Activated B cell treated with CpG ODN at 0.5 μM for 24 hours (primary cell): ENCODE measurements around the gene MMP20. TPM values are rescaled to one million over a fixed set of nuclear protein-coding genes. Genes with fewer than 3 reads are reported as not detected.
"Not testable (repeated sequence)": the region's sequence is repeated elsewhere in the genome, so short reads cannot be mapped to it uniquely, and the experiment has no call there.

Experiments used
- ATAC-seq: fragments of 200-7000 bp; cut with Tn5 transposase; one replicate; pipeline ENCODE4 v1.10.0; 2021; ENCODE audit warnings: low read depth, mild to moderate bottlenecking, moderate library complexity
- CTCF ChIA-PET: fragments of 350-600 bp; sonication (Branson Sonifier 250); formaldehyde crosslinking; loops from one replicate; lab custom pipeline; 2021; ENCODE audit warnings: antibody characterized with exemption; lab: Charles Lee
- POLR2A ChIA-PET: fragments of 350-600 bp; sonication (Branson Sonifier 250); formaldehyde crosslinking; loops from one replicate; lab custom pipeline; 2021; ENCODE audit warnings: antibody characterized with exemption; lab: Charles Lee
- DNase-seq: peaks from one replicate; pipeline ENCODE4 v3.0.0; 2022
- H3K27ac Mint-ChIP-seq: one replicate; pipeline ENCODE4 v1.8.0; 2020; ENCODE audit warnings: mixed read lengths
- H3K27me3 Mint-ChIP-seq: one replicate; pipeline ENCODE4 v1.8.0; 2021; ENCODE audit warnings: mixed read lengths
- H3K36me3 Mint-ChIP-seq: one replicate; pipeline ENCODE4 v1.8.0; 2021; ENCODE audit warnings: low read depth, mixed read lengths
- H3K4me1 Mint-ChIP-seq: one replicate; pipeline ENCODE4 v1.8.0; 2021; ENCODE audit warnings: mixed read lengths
- H3K4me3 Mint-ChIP-seq: one replicate; pipeline ENCODE4 v1.8.0; 2020; ENCODE audit warnings: mild to moderate bottlenecking, mixed read lengths
- H3K9me3 Mint-ChIP-seq: one replicate; pipeline ENCODE4 v1.8.0; 2020; ENCODE audit warnings: mixed read lengths
- intact Hi-C: fragments of 100-400 bp; cut with micrococcal nuclease; formaldehyde crosslinking; loops from one replicate; pipeline ENCODE4 v1.15.1; 2024
- total RNA-seq: library from RNA; stranded (reverse); gene quantifications from 2 replicates; pipeline ENCODE4 v1.2.3, GENCODE V29; 2022
- TF ChIP-seq, protein P1 (sequence below): fragments of 200-600 bp; IDR thresholded peaks from one replicate; pipeline ENCODE4 v1.8.0; 2022; ENCODE audit warnings: antibody characterized with exemption, mild to moderate bottlenecking

Gene MMP20
- total RNA-seq, 1 donor from 2014 or later = not detected

DNA sequence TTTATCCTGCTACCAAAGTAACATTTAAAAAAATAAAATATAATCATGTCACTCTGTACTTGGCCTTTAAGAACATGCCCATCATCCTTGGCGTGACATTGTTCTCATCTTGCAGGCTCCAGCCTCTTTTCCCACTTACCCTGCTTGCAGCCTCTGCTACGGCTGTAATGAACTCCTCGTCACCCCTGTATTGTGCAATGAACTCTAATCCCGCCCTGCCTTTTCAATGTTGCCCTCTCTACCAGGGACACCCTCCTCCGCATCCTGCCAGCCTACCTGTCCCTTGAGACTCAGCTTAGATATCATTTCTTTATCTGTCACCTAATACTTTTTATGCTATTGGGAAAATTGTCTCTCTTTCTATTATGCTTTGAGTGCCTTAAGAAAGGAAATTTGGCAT lies 12.6 kb upstream of the MMP20 start:
- DNase-seq = no peak
- ATAC-seq = no peak
- Mint-ChIP-seq H3K27me3 (peaks cover 11% of the 10 kb centered on the region), H3K27ac (no peak overlapping the region), H3K36me3 (no peaks in the 10 kb centered on the region), H3K4me1 (no peaks in the 10 kb centered on the region), H3K9me3 (no peaks in the 10 kb centered on the region), H3K4me3 (no peak overlapping the region)
- TF ChIP-seq, protein P1, sequence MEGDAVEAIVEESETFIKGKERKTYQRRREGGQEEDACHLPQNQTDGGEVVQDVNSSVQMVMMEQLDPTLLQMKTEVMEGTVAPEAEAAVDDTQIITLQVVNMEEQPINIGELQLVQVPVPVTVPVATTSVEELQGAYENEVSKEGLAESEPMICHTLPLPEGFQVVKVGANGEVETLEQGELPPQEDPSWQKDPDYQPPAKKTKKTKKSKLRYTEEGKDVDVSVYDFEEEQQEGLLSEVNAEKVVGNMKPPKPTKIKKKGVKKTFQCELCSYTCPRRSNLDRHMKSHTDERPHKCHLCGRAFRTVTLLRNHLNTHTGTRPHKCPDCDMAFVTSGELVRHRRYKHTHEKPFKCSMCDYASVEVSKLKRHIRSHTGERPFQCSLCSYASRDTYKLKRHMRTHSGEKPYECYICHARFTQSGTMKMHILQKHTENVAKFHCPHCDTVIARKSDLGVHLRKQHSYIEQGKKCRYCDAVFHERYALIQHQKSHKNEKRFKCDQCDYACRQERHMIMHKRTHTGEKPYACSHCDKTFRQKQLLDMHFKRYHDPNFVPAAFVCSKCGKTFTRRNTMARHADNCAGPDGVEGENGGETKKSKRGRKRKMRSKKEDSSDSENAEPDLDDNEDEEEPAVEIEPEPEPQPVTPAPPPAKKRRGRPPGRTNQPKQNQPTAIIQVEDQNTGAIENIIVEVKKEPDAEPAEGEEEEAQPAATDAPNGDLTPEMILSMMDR = no peak
- CTCF ChIA-PET = no interaction called here
- intact Hi-C loops = no loop called here
- POLR2A ChIA-PET = no interaction called here

DNA sequence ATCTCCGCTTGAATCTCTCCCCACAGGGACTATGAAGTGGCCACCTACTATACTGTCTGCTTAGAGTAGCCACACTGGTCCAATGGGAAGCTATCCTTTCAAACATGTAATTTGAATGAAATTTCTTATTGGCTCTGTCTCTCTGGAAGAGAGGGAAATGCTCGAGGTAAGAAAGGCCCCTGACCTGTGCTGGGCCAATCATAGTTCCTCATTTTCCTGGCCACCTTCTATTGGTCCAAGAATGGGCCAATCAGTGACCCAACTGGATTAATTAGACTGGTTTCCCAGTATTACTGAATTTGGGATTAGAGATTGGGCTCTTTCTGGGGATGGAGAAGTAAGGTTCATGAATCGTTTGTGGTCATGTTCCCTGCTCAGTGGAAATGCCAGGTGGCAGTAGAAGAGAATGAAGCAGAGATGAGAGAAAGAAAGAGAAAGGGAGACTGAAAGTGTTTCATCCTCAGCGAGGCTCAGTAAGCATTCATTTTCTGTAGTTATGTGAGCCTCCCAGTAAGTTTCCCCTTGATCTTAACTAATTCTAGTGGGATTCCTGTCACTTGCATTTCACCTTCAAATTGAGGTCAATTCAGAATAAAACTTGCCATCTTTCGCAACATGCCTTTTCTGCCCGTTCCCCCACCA lies 8.4 kb upstream of the MMP20 start:
- ChIA-PET CTCF (interaction anchor here (0.8 kb wide), 1 partner anchor 243 kb away, joined by 3 read pairs; no protein-coding TSS in a partner anchor), POLR2A (no interaction called here)
- intact Hi-C loops = no loop called here
- H3K27ac Mint-ChIP-seq = no peak overlapping the region
- H3K27me3 Mint-ChIP-seq = peaks cover 8% of the 10 kb centered on the region
- H3K36me3 Mint-ChIP-seq = no peaks in the 10 kb centered on the region
- TF ChIP-seq, protein P1 = no peak
- H3K4me3 Mint-ChIP-seq = no peak overlapping the region
- no peaks in the 10 kb centered on the region for H3K9me3 Mint-ChIP-seq
- H3K4me1 Mint-ChIP-seq = no peaks in the 10 kb centered on the region
- ATAC-seq (no peak), DNase-seq (no peak)

DNA sequence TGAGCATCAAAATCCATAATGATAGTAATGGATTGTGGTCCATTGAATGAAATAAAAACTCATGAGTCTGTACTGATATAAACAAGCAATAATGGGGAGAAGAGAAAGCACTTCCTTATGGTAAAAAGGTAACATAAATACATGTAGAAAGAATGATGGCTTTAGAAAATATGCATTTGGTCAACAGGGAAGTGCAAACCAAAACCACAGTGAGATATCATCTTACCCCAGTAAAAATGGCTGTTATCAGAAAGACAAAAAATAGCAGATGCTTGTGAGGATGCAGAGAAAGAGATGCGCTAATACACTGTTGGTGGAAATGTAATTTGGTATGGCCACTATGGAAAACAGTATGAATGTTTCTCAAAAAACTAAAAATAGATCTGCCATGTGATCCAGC lies 6.9 kb upstream of the MMP20 start:
- DNase-seq (no peak), ATAC-seq (no peak)
- ChIA-PET CTCF (interaction anchor here (1.3 kb wide), 1 partner anchor 34 kb away, joined by 3 read pairs; no protein-coding TSS in a partner anchor), POLR2A (no interaction called here)
- H3K4me3 Mint-ChIP-seq = no peak overlapping the region
- intact Hi-C loops = no loop called here
- H3K9me3 Mint-ChIP-seq = no peaks in the 10 kb centered on the region
- TF ChIP-seq, protein P1 = no peak
- H3K36me3 Mint-ChIP-seq = no peaks in the 10 kb centered on the region
- H3K27me3 Mint-ChIP-seq = peaks cover 8% of the 10 kb centered on the region
- no peaks in the 10 kb centered on the region for H3K4me1 Mint-ChIP-seq
- H3K27ac Mint-ChIP-seq = no peak overlapping the region

DNA sequence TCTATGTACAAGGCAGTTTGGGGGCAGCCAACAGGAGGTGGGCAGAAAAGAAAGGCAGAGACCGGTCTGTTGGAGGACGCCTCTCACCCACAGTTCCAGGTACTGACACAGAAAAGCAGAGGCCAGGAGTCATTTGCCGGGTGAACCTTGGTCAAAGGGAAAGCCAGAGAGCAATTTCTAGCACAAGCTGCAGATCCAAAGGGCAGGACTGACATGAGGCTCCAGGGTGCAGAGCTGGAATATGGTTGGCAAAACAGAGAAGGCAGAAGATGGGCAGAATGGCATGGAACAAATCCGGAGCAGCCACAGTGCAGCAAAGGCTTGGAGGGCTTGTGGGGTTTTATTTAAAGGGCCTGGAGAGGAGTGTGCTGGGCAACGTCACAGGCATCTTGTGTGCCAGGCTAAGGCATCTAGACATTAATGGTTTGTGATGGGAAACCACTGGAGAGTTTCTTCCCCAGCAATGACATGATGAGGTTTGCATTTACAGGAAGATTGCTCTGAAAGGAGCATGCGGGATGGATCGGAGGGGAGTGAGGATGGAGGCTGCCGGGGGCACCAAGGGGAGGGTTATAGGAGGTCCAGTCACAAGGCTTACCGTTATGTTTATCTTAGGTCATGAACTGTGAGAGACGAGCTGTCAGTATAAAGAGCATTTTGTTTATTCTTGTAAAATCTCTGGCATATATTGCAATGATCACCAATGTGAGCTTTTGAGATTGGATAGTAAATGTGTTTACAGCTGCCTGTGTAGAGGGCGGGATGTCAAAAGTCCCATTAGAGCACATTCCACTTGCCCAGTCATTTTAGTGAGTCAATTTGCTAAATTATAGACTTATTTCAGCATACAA lies 5.7 kb upstream of the MMP20 start:
- DNase-seq (no peak), ATAC-seq (no peak)
- Mint-ChIP-seq H3K4me3 (no peak overlapping the region), H3K36me3 (no peaks in the 10 kb centered on the region), H3K9me3 (no peaks in the 10 kb centered on the region), H3K4me1 (no peaks in the 10 kb centered on the region), H3K27ac (no peak overlapping the region), H3K27me3 (peaks cover 8% of the 10 kb centered on the region)
- intact Hi-C loops = no loop called here
- POLR2A ChIA-PET = no interaction called here
- TF ChIP-seq, protein P1 = no peak
- CTCF ChIA-PET = interaction anchor here (1.3 to 1.4 kb wide), 2 partner anchors 17 to 35 kb away, joined by 3 to 4 read pairs; no protein-coding TSS in a partner anchor

DNA sequence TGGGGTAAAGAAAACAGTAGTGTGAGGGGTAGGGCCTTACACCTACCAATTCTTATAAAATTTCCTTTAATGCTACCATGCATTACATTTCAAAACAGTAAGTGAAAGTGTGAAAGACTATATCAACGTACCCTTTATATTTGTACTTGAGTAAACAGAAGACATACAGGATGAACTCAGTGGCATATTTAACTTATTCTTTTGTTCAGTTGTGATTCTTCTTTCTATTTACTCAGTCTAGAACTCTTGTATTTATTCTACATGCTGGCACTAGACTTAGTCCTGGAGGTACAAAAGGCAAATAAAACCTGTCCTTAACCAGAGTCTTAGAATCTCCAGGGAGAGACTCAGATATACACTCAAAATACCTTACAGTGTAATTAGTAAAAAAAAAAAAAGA lies 4.8 kb upstream of the MMP20 start:
- H3K27ac Mint-ChIP-seq, H3K36me3 Mint-ChIP-seq, ATAC-seq, DNase-seq, POLR2A ChIA-PET, CTCF ChIA-PET, H3K9me3 Mint-ChIP-seq, H3K4me3 Mint-ChIP-seq, H3K27me3 Mint-ChIP-seq, H3K4me1 Mint-ChIP-seq, intact Hi-C loops: not testable (repeated sequence)
